Transverse colon (tissue), 4 donors: ENCODE data around the gene TPRG1L. TPM values are rescaled to one million over a fixed set of nuclear protein-coding genes. Genes with fewer than 3 reads are reported as not detected.

Source experiments
- DNase-seq: peaks from one replicate; pipeline ENCODE4 v3.0.0-alpha.2; 2019
- H3K27ac ChIP-seq, 4 donors: fragments of 200-600 bp; sonication (generic); 2 replicates each; pipeline ENCODE4 v1.5.1; 2016 to 2018; ENCODE audit warnings: inconsistent platforms in 4 of 4
- H3K27me3 ChIP-seq: fragments of 200-600 bp; sonication (generic); 2 replicates; pipeline ENCODE4 v1.5.1; 2017; ENCODE audit warnings: inconsistent platforms
- H3K36me3 ChIP-seq, 4 donors: fragments of 200-600 bp; sonication (generic); 2 replicates each; pipeline ENCODE4 v1.5.1; 2017 to 2019; ENCODE audit warnings: inconsistent platforms in 4 of 4
- H3K4me1 ChIP-seq, 4 donors: fragments of 200-600 bp; sonication (generic); 2 replicates each; pipeline ENCODE4 v1.5.1; 2017 to 2020; ENCODE audit warnings: inconsistent platforms in 4 of 4
- H3K4me3 ChIP-seq, 4 donors: fragments of 200-600 bp; sonication (generic); 1 replicate in 1 of 4; 2 replicates in 3 of 4; pipeline versions ENCODE4 v1.5.1 to v1.6.1; 2017 to 2019; ENCODE audit warnings: inconsistent platforms in 4 of 4
- H3K9me3 ChIP-seq, 2 donors: fragments of 200-600 bp; sonication (generic); 2 replicates each; pipeline ENCODE4 v1.5.1; 2017 to 2019; ENCODE audit warnings: inconsistent platforms in 2 of 2
- CTCF ChIP-seq, 5 experiments: fragments of 200-600 bp in 3 of 5; fragments of 450-650 bp in 2 of 5; sonication (generic) in 3 of 5; IDR thresholded peaks; 1 replicate in 2 of 5; 2 replicates in 3 of 5; pipeline ENCODE4 v1.5.1; 2016 to 2017; ENCODE audit warnings: antibody characterized with exemption in 5 of 5, inconsistent platforms in 3 of 5, mild to moderate bottlenecking in 2 of 5, moderate library complexity in 1 of 5
- EP300 ChIP-seq: sonication (generic); formaldehyde crosslinking; IDR thresholded peaks from one replicate; pipeline ENCODE4 v1.6.1; 2017; ENCODE audit warnings: antibody characterized with exemption, low read depth
- POLR2A ChIP-seq: fragments of 450-650 bp; IDR thresholded peaks from one replicate; pipeline ENCODE4 v1.6.1; 2016; ENCODE audit warnings: antibody characterized with exemption, mild to moderate bottlenecking, moderate library complexity
- POLR2AphosphoS5 ChIP-seq, 3 donors: sonication (generic); formaldehyde crosslinking; IDR thresholded peaks; one replicate each; pipeline ENCODE4 v1.6.1; 2016; ENCODE audit warnings: antibody characterized with exemption in 3 of 3
- WGBS, 2 donors: methylation state at CpG; one replicate each; pipeline ENCODE4 v1.1.5; 2018; ENCODE audit warnings: low coverage in 1 of 2; 5-methylcytosine and 5-hydroxymethylcytosine counted together
- in situ Hi-C, 4 donors: fragments of 200-750 bp; cut with MboI; loops; one replicate each; pipeline versions ENCODE4 v1.15.0 to v1.15.1; 2017; ENCODE audit warnings: low sequenced_read_pairs in 3 of 4, low pct_ligation_motif_present in 1 of 4, low pct_unique_long_range_greater_than_20kb in 1 of 4
- intact Hi-C: fragments of 100-400 bp; cut with DNase I; formaldehyde crosslinking; loops from one replicate; pipeline ENCODE4 v1.15.1; 2023; ENCODE audit warnings: low total_unique reads
- total RNA-seq, 4 donors: library from RNA; depleted of rRNA; stranded (reverse); fragments of >200 nt; gene quantifications; one replicate each; pipeline ENCODE4 v1.1.0, GENCODE V29; 2016

TPRG1L gene
- total RNA-seq, 4 donors from 2014 or later, result 24.5 to 86.8 (median 56.0) TPM

- DNase-seq, result no peak
- 87% methylated on average over 11 of the region's 11 CpGs; no CpG with 5 or more reads in 1 of the 2 donors for WGBS, 2 donors
- Histone ChIP-seq H3K4me3 (no peak overlapping the region), H3K4me1 (peaks cover 0 to 7% (median 7%) of the 10 kb centered on the region in 4 donors), H3K27me3 (no peaks in the 10 kb centered on the region), H3K27ac (no peak overlapping the region), H3K9me3 (no peaks in the 10 kb centered on the region), H3K36me3 (no peaks in the 10 kb centered on the region)
- intact Hi-C loops, result no loop called here
- TF ChIP-seq EP300 (no peak), POLR2A (no peak), CTCF (IDR thresholded peaks at IDR 0.05) (no peak), POLR2AphosphoS5 (IDR thresholded peaks at IDR 0.05) (no peak)
- in situ Hi-C loops, result no loop called here
Observed at GRCh38 chr1:3603156-3603555, 21.7 kb upstream of the TPRG1L start.

GRCh38 chr1:3603571-3604467, 21.0 kb upstream of the TPRG1L start:
- intact Hi-C loops (no loop called here), in situ Hi-C loops (no loop called here)
- Histone ChIP-seq H3K9me3 (no peaks in the 10 kb centered on the region), H3K4me1 (peaks cover 0 to under 1% (median under 1%) of the 10 kb centered on the region in 4 donors), H3K27ac (no peak overlapping the region), H3K36me3 (no peaks in the 10 kb centered on the region), H3K27me3 (peaks cover 3% of the 10 kb centered on the region), H3K4me3 (no peak overlapping the region)
- no peak for DNase-seq
- 85% methylated on average over 27 of the region's 29 CpGs; no CpG with 5 or more reads in 1 of the 2 donors for WGBS, 2 donors
- TF ChIP-seq POLR2A (no peak), EP300 (no peak), POLR2AphosphoS5 (IDR thresholded peaks at IDR 0.05) (no peak), CTCF (IDR thresholded peaks at IDR 0.05) (no peak)

DNA sequence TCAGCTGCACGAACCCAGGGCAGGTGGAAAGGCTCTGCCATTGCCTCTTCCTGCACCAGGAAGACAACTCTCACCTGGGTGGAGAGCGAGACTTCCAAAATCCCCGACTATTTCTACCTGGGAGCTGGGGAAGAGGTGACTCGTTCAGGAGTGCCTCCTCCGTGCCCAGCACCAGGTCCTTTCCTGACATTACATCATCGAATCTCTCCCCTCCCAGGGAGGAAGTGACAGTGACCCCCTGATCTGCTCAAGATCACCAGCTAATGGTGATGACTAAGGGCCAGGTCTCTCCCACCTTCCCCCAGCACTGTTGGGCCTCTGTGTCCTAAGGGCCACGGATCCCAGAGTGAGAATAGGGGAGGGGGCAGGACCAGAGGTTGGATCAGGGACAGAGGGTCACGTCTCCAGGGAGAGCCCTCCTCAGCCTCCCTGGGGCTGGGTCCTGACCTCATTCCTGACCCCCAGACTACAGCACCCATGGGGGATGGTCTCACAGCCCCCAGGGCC, 20.3 kb upstream of the TPRG1L start:
- Histone ChIP-seq H3K4me1 (no peaks in the 10 kb centered on the region), H3K4me3 (no peak overlapping the region), H3K27ac (no peak overlapping the region), H3K36me3 (no peaks in the 10 kb centered on the region), H3K27me3 (peaks cover 10% of the 10 kb centered on the region), H3K9me3 (no peaks in the 10 kb centered on the region)
- TF ChIP-seq EP300, result no peak
- no peak for DNase-seq
- WGBS, 2 donors, result 81% methylated on average over 8 of the region's 8 CpGs; no CpG with 5 or more reads in 1 of the 2 donors
- in situ Hi-C loops (no loop called here), intact Hi-C loops (no loop called here)

DNA sequence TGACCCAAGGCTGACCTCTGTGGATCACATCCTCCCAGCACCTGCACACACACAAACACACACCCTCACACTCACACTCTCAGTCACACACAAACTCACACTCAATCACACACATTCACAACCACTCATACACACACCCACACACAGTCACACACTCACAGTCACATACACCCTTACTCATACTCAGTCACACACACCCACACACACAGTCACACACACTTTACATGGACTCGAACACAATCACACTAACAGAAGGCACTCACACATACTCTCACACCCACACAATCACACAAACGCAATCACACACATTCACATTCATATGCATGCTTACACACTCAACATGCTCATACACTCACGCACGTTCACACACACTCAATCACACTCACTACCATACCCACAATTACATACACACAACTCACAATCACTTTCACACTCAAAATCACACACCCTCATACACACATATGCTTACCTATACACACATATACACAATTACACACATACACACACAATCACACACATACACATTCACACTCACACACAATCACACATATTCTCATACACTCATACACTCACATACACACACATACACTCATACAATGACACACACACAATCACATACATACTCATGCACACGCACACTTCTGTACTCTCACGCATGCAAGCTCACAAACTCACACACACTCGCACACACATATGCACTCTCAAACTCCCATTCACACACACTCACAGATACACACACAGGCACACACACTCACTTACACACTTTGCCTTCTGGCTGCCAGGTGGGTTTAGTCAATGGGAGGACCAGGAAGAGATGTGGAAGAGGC, 19.6 kb upstream of the TPRG1L start:
- Histone ChIP-seq H3K36me3 (no peaks in the 10 kb centered on the region), H3K4me1 (peaks cover 0 to 1% (median under 1%) of the 10 kb centered on the region in 4 donors), H3K27ac (no peak overlapping the region), H3K27me3 (peaks cover 17% of the 10 kb centered on the region), H3K9me3 (no peaks in the 10 kb centered on the region), H3K4me3 (no peak overlapping the region)
- in situ Hi-C loops (no loop called here), intact Hi-C loops (no loop called here)
- DNase-seq, result no peak
- TF ChIP-seq EP300 (no peak), POLR2A (no peak), CTCF (IDR thresholded peaks at IDR 0.05) (no peak), POLR2AphosphoS5 (IDR thresholded peaks at IDR 0.05) (no peak)
- WGBS, 2 donors, result 81 to 87% methylated on average over 4 to 7 of the region's 7 CpGs
